Measurements from ENCODE around the gene DONSON. TPM values are rescaled to one million over a fixed set of nuclear protein-coding genes. Genes with fewer than 3 reads are reported as not detected.
A peak's percentile ranks its signal among the peaks of the same experiment; 100 is the strongest.

Gene DONSON
- total RNA-seq, 1 experiment from 2014 or later: 35.3 TPM

DNA sequence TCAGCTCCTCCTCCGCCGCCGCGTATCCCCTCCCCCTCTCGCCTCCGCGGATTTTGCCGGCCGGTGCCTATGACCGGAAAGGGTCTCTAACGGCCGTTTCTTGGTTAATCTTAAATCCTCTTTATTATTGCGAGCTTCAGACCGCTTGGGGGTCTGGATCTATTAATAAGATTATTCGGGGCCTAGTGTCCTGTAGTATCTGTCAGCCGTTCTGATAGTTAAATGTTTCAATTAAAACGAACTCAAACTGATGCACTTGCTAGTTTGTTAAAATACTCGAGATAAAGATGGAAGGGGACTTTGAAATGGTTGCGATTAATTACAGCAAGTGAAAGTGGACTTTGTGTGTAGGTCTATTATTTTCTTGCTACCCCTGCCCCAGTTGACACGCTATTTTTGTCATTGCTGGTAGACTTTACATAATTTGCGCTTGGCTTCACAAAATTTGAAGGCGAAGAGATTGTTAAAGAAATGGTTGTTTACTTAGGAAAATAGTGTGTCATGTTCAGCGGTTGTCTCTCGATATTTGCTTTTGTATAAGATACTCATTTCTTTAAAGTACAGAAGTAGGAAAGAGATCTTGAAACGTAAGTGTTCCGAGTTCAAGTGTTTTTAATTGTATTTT is 44.9 kb downstream of the DONSON start:
- peaks cover 25 to 61% (median 42%) of the 10 kb centered on the region in 3 experiments for H3K36me3 Mint-ChIP-seq (ENCODE audit: insufficient read depth in 1 of 3, low read depth in 3 of 3)
- no peak overlapping the region for H4K8ac ChIP-seq (replicated peaks; ENCODE audit: insufficient read length, low read depth, low read length)
- H3K23me2 ChIP-seq (ENCODE audit: insufficient read length, low read depth, low read length, poor library complexity, severe bottlenecking): no peaks in the 10 kb centered on the region
- H3K9me3 ChIP-seq (ENCODE audit: control insufficient read depth, low read depth, low read length): no peaks in the 10 kb centered on the region
- H3K4me1 ChIP-seq (ENCODE audit: insufficient read depth, low read length): no peaks in the 10 kb centered on the region
- H3K56ac ChIP-seq (ENCODE audit: insufficient read length, low read depth, low read length): peak overlapping the region; percentile 98
- H2BK120ac ChIP-seq (ENCODE audit: low read depth, low read length, poor library complexity, severe bottlenecking): no peak overlapping the region
- H3K27ac Mint-ChIP-seq: peak overlapping the region; percentile 100
- peak overlapping the region; percentile 97 to 99 for H3K4me3 Mint-ChIP-seq
- no peak overlapping the region for H3K4ac ChIP-seq (ENCODE audit: low read depth, low read length)
- peaks cover 24 to 27% of the 10 kb centered on the region in 2 experiments for H3K4me1 Mint-ChIP-seq
- no peak overlapping the region for H2BK20ac ChIP-seq (ENCODE audit: low read depth, low read length, poor library complexity, severe bottlenecking)
- H3K27me3 Mint-ChIP-seq (ENCODE audit: low read depth): no peaks in the 10 kb centered on the region
- H3K23ac ChIP-seq (ENCODE audit: insufficient read length, low read depth, low read length): no peak overlapping the region
- H2AFZ ChIP-seq (ENCODE audit: low read length): no peak overlapping the region
- no peaks in the 10 kb centered on the region for H4K20me1 ChIP-seq (ENCODE audit: control insufficient read depth, insufficient read depth, insufficient read length)
- no peak overlapping the region for H2AK5ac ChIP-seq (ENCODE audit: insufficient read length, low read length)
- H3T11ph ChIP-seq (ENCODE audit: low read length): no peak overlapping the region
- no peaks in the 10 kb centered on the region; a peak in 1 of 5 replicates for H3K9me3 Mint-ChIP-seq
- H3K4me2 ChIP-seq (ENCODE audit: insufficient read depth, insufficient read length, low read length): peak overlapping the region; percentile 98
- no peak overlapping the region for H2BK15ac ChIP-seq (ENCODE audit: low read depth, low read length)
- H4K91ac ChIP-seq (ENCODE audit: insufficient read length, low read depth, low read length): no peak overlapping the region
- peak overlapping the region; percentile 99 for H3K18ac ChIP-seq (ENCODE audit: insufficient read length, low read depth, low read length)
- peak overlapping the region; percentile 91 for H2BK5ac ChIP-seq (ENCODE audit: insufficient read length, low read length)
- peak overlapping the region; percentile 23 for H2BK12ac ChIP-seq (ENCODE audit: insufficient read length, low read depth, low read length)
- H3K9ac ChIP-seq (ENCODE audit: extremely low read depth, insufficient read length, low read length): peak overlapping the region; percentile 100
- peaks cover 5% of the 10 kb centered on the region for H3K79me1 ChIP-seq (ENCODE audit: insufficient read depth, low read depth, low read length, poor library complexity, severe bottlenecking)
- WGBS (ENCODE audit: extremely low coverage, insufficient read length, low lambda C conversion rate): no CpG with 5 or more reads among the region's 26 CpGs
- DNase-seq: peak; percentile 66
- H4K5ac ChIP-seq (ENCODE audit: insufficient read length, low read depth, low read length): peak overlapping the region; percentile 79
- peaks cover 45% of the 10 kb centered on the region for H3K79me2 ChIP-seq (ENCODE audit: insufficient read depth, low read length)
- H3K27ac ChIP-seq (ENCODE audit: insufficient read length, low read depth, low read length): peak overlapping the region; percentile 98
- H3K14ac ChIP-seq (ENCODE audit: insufficient read depth, low read length): peak overlapping the region; percentile 96
- H3K27me3 ChIP-seq (ENCODE audit: insufficient read depth, low read length): no peaks in the 10 kb centered on the region
- no peak for TF ChIP-seq CTCF (conservative IDR thresholded peaks at IDR 0.05)

Data from H9 (cell line).